ENCODE measurements around the gene FOXR1.
"Not testable (repeated sequence)": the region's sequence is repeated elsewhere in the genome, so short reads cannot be mapped to it uniquely, and the experiment has no call there.

The FOXR1 gene

DNA sequence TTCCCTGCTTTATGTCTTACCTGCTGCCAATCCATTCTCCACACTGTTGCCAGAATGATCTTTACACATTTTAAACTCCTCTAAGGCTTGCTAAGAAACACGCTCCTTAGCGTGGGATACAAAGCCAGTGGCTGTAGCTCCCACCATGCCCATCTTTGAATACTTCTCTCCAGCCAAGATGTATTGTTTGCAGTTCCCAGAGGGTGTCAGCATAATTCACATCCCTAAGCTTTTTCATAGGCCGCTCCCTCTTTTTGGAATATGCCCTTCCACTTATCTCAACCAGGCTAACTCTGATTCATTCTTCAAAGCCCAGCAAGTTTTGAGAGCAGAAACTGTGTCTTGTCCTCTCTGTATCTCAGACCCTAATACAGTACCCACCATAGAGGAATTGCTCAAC lies 23.6 kb upstream of the FOXR1 start:
- DNase-seq, result no peak

DNA sequence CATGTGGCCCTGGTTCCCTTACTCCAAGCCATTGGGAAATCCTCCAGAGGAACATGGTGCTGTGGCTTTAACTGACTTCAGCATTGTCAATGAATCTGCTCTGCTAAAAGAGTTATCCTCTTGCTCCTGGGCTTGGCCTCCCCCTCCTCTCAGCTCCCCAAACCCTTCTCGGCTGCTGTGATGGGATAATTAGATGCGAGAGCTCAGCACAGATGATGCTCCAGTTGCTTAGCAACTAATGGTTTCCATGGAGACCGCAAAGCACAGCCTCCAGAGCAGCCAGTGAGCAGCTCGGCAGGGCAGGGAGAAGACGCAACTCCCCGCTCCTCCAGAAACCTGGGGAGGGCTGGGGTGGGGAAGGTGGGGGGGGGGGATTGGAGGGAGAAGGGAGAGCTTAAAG lies 18.3 kb upstream of the FOXR1 start:
- peak; percentile 79 for DNase-seq

DNA sequence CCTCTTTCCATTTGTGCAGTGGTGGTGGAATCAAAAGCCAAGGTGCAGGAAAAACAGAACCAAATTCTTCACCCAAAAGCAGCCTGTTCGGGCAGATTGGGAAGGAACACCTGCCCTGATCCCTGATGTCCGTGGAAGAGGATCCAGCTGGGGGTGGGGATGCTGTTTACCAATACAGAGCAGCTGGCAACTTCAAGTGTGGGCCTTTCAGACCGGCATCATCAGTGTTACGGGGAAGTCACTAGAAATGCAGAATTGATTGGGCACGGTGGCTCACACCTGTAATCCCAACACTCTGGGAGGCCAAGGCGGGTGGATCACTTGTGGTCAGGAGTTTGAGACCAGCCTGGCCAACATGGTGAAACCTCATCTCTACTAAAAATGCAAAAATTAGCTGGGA lies 17.6 kb upstream of the FOXR1 start:
- not testable (repeated sequence) for DNase-seq

DNA sequence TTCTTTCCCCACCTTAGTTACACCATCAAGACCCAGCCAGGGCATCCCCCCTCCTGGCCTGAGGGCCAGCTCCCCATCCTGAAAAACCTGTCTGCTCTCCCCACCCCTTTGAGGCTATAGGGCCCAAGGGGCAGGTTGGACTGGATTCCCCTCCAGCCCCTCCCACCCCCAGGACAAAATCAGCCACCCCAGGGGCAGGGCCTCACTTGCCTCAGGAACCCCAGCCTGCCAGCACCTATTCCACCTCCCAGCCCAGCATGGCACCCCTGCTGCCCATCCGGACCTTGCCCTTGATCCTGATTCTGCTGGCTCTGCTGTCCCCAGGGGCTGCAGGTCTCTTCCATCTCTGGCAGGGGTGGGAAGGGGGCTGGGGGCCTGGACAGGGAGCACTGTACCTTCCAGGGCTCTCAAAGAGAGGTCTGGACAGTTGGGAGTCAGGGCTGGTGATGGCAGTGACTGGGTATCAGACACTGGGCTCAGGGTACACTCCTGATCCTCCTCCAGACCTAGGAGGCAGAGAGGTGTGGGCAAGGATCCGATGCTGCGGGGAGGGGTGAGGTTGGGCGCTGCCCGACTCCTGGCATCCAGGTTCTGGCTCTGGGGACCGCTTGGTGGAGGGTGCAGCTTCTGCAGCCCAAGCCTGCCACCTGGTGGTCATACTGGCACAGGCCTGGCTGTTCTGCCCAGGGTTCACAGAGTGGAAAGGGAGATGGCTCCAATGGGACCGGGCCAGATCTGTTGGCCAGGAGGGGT lies 15.3 kb upstream of the FOXR1 start, which contains the start of gene UPK2:
UPK2 (plus strand) TSS at position 205 of the 753 bp plus-strand sequence; CDS start at position 258, 53 bp downstream.
- DNase-seq, result peak; percentile 75

DNA sequence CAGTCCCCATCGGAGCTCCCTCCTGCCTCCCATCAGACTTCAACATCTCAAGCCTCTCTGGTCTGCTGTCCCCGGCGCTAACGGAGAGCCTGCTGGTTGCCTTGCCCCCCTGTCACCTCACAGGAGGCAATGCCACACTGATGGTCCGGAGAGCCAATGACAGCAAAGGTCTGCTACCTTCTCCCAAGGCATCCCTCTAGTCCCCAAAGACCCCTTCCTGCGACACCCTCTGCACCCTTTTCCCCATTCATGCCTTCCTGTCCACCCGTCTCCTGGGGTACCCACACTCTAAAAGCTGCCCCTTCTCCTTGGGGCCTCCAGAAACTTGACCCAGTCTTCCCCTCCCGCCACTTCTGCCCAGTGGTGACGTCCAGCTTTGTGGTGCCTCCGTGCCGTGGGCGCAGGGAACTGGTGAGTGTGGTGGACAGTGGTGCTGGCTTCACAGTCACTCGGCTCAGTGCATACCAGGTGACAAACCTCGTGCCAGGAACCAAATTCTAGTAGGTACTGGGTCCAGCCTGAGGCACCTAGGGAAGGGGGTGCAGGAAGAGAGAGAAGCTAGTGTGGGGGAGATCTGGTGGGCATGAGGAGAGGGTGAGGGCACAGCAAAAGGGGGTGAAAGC lies 14.6 kb upstream of the FOXR1 start:
- DNase-seq, result no peak

DNA sequence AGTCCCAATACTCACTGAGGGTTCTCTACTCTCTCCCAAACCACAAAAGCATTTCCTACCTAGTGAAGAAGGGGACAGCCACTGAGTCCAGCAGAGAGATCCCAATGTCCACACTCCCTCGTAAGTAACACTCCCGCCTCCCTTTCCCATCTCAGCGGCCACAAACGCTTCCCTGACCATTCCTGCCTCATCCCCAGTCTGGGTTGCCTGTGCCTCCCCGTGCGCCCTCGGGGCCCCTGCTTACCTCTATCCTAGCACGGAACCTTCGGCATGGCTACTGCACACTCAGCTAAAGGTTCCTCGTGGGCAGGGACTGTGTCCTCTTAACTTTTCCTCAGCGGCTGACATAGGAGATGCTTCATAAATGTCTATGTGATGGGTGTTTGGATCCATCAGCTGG lies 14.0 kb upstream of the FOXR1 start:
- no peak for DNase-seq

DNA sequence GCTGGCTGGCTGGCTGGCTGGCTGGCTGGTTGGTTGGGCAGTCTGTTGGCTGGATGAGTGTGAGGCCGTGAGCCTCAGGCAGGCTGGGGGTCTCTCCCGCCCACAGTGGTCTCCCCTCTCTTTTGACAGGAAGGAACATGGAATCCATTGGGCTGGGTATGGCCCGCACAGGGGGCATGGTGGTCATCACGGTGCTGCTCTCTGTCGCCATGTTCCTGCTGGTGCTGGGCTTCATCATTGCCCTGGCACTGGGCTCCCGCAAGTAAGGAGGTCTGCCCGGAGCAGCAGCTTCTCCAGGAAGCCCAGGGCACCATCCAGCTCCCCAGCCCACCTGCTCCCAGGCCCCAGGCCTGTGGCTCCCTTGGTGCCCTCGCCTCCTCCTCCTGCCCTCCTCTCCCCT lies 13.6 kb upstream of the FOXR1 start:
- DNase-seq, result no peak

DNA sequence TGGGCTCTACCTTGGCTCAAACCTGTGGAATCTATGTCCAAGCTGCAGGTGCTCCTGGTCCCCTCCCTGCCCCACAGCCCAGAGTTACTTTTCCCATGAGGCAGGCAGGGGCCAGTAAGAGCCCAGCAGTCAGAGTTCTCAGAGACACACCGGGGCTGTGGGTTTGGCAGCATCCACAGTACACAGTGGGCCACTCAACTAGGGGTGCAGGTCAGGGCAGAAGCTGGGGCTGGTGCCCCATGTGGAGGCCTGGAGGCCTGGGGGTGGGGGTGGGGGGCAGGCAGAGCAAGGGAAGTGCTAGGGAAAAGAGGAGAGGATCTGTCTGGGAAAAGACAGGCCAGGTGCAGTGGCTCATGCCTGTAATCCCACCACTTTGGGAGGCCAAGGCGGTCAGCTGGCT lies 13.0 kb upstream of the FOXR1 start:
- no peak for DNase-seq

DNA sequence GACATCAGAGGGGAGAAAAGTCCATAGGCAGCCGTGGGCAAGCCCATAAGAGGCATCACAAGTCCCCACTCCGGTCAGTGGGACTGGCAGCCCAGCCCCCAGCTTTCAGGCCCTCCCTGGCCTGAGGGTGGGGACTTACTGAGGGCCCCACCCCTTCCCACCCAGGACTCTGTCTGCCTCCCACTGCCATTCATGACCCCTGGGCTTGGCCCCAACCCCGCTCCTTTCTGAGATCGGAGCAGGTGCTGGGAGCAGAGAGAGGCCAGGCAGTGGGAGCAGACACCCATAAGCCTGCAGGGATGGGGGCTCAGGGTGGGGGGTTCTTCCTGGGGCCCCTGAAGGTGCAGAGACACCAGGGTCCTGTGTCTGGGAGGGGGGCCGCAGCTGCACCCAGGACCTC lies 10.4 kb upstream of the FOXR1 start:
- DNase-seq, result no peak

DNA sequence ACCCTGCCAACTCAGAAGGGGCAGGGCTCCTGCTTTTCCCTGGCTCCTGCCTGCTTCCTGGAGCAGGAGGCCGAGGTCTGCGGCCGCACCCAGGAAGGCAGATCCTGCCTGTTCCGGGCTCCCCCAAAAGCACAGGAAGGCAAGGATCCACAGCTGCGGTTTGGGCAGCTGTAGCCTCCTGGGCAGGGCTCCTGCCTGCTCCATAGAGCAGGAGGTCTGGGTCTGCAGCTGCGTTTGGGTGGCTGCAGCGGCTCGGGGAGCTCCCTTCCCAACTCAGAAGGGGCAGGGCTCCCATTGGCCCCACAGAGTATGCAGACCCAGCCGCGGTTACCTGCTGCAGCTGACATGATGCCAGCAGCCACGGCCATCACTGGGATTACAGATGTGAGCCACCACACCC lies 10.0 kb upstream of the FOXR1 start:
- no peak for DNase-seq

DNA sequence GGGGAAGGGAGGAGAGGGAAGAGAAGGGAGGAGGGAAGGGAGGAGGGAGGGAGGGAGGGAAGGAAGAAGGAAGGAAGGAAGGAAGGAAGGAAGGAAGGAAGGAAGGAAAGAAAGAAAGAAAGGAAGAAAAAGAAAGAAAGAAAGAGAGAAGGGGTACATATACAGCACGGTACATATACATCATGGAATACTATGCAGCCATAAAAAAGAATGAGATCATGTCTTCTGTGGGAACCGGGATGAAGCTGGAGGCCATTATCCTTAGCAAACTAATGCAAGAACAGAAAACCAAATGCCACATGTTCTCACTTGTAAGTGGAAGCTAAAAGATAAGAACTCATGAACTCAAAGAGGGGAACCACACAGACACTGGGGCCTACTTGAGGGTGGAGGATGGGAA lies 2.1 kb upstream of the FOXR1 start:
- not testable (repeated sequence) for DNase-seq

DNA sequence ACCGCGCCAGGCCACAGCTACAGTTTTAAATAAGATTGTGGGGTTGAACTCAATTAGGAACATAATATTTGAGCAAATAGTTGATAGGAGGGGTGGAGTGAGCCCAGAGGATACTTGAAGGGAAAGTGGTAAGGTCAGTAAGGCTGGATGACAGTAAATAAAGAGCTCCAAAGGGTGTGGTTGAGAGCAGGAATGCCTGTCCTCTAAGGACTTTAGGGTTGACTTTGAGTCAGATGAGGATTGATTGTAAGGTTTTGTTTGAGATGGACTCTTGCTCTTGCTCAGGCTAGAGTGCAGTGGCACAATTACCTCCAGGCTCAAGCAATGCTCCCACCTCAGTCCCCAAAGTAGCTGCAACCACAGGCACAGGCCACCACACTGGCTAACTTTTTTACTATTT lies 2.4 kb downstream of the FOXR1 start:
- DNase-seq, result no peak

DNA sequence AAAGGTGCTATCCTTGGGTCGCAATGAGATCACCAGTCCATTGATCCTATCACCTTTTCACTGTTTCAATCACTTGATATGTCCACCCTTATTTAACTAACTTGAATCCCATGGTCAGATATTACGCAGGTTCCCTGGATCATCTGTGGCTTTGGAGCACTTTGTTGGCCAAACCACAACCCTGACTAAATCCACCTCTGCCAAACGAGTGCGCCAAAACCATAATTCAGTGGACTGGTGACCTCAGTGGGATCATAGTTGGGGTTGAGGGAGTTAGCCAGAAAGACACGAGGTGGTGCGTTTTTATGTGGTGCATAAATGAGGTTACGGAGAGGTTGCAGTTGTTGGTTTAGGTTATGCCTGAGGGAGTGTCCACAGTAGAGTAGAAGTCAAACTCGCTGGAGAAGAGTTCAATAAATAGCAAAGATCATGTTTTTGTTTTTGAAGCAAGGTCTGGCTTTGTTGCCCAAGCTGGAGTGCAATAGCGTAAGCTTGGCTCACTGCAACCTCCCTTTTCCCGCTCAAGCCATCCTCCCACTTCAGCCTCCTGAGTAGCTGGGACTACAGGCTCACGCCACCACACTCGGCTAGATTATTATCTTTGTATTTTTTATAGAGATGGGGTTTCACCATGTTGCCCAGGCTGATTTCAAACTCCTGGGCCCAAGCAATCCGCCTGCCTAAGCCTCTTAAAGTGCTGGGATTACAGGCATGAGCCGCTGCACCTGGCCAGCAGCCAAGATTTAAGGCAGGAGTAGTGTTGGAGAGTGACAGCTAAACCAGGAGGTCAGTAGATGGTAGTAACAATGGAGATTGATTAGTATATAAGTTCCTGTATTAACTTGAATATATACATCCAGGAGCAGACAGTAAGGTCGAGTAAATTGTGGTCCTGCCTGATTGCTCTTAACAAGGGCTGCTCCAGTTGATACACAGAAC lies 4.5 kb downstream of the FOXR1 start:
- no peak for DNase-seq

DNA sequence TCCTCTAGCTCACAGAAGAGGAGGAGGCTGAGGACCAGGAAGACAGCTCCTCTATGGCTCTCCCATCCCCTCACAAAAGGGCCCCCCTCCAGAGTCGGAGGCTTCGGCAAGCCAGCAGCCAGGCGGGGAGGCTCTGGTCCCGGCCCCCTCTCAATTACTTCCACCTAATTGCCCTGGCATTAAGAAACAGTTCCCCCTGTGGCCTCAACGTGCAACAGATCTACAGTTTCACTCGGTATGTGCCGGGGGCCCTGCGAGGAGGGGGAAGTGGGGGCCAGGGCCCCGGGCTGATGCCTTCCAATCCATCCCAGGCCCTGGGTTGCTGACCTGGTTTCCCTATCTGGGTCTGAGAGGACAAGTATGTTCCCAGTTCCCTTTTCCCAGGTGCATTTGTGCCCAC lies 7.9 kb downstream of the FOXR1 start:
- DNase-seq, result no peak

DNA sequence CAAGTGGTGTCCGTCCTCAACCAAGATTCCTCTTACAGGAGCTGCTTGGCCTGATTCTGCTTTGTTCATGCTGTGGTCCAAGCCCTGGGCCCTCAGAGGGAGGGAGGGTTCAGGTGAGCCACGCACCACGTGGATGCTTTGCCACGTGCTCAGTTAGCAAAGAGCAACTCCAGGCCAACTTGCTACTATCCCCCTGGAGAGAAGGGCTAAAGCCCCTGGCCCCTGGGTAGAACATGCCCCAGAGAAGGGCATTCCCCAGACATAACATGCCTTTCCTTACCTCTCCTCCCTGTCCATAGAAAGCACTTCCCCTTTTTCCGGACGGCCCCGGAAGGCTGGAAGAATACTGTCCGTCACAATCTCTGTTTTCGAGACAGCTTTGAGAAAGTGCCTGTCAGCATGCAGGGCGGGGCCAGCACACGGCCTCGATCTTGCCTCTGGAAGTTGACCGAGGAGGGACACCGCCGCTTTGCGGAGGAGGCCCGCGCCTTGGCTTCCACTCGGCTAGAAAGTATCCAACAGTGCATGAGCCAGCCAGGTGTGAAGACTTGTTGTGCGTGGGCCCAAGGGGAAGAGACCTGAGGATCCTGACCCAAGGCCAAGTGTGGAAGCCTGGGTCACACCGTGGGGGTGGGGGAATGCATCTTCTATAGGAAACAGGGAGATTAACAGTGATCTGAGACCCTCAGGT lies 8.8 kb downstream of the FOXR1 start:
- no peak for DNase-seq

DNA sequence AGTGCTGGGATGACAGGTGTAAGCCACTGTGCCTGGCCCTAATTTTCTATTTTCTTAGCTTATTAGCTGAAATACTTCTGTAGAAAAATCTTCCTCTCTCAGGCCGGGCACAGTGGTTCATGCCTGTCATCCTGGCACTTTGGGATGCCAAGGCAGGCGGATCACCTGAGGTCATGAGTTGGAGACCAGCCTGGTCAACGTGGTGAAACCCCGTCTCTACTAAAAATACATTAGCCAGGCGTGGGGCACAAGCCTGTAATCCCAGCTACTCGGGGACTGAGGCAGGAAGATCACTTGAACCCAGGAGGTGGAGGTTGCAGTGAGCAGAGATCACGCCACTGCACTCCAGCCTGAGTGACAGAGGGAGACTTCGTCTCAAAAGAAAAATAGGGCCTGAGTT lies 12.8 kb downstream of the FOXR1 start:
- DNase-seq, result not testable (repeated sequence)

DNA sequence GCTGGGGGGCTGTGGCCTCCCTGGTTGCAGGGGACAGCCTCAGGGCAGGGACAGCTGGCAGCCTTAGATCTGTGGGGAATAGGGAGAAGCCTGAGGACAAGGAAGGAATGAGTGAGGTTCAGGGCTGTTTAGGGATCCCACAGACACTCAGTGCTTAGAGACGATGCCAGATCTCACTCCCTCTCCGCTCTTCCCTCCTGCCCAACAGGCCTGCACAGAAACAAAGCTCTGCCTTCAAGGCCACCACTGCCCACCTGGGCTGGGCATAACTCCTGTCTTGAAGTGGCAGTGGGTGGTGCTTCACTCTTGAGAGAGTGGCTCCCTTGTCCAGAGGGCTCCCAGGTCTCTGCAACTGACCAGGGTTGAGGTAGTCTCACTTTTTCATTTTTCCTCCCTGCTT lies 13.3 kb downstream of the FOXR1 start:
- DNase-seq, result no peak

DNA sequence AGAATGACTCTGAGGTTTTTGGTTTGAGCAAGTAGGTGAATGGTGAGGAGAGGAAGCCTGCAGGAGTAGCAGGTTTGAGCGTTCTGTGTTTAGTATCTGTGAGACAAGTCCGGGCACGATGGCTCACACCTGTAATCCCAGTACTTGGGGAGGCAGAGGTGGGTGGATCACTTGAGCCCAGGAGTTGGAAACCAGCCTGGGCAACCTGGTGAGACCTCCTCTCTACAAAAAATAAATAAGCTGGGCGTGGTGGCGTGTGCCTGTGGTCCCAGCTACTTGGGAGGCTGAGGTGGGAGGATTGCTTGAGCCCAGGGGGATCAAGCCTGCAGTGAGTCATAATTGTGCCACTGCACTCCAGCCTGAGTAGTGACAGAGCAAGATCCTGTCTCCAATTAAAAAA lies 16.7 kb downstream of the FOXR1 start:
- peak; percentile 31 for DNase-seq

DNA sequence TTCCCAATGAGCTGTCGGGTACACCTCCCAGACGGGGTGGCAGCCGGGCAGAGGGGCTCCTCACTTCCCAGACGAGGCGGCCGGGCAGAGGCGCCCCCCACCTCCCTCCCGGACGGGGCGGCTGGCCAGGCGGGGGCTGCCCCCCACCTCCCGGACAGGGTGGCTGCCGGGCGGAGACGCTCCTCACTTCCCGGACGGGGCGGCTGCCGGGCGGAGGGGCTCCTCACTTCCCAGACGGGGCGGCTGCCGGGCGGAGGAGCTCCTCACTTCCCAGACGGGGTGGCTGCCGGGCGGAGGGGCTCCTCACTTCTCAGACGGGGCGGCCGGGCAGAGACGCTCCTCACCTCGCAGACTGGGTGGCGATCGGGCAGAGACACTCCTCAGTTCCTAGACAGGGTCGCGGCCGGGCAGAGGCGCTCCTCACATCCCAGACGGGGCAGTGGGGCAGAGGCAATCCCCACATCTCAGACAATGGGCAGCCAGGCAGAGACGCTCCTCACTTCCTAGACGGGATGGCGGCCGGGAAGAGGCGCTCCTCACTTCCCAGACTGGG lies 20.0 kb downstream of the FOXR1 start:
- not testable (repeated sequence) for DNase-seq

DNA sequence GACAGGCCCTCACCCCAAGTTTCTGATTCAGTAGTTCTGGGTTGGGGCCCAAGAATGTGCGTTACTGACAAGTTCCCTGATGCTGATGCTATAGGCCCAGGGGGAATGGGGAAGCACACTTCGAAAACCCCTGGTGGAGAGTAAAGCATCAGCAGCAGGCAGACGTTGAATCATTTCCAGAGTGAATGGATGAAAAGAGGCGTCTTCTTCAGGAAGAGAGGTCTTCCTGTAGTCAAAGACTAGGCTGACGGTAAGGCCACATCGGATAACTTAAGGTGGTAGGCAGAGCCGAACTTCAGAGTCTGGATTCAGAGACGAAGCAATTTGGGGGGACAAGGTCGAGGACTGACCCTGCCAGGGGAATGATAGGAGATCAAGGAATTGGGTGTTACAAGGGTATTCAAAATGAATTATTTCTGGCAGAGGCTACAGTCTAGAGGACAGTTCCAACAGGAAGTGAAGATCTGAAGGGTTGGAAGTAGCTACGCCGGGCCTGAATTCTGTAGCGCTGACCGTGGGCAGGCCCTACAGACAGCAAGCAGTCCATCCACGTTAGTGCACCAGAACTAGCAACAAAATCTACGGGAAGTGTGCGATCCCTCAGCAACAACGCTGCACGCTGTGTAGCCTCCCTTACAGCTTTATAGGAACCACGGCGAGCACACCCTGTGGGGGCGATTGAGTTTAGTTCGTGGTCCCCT lies 25.5 kb downstream of the FOXR1 start:
- DNase-seq, result peak; percentile 50

DNA sequence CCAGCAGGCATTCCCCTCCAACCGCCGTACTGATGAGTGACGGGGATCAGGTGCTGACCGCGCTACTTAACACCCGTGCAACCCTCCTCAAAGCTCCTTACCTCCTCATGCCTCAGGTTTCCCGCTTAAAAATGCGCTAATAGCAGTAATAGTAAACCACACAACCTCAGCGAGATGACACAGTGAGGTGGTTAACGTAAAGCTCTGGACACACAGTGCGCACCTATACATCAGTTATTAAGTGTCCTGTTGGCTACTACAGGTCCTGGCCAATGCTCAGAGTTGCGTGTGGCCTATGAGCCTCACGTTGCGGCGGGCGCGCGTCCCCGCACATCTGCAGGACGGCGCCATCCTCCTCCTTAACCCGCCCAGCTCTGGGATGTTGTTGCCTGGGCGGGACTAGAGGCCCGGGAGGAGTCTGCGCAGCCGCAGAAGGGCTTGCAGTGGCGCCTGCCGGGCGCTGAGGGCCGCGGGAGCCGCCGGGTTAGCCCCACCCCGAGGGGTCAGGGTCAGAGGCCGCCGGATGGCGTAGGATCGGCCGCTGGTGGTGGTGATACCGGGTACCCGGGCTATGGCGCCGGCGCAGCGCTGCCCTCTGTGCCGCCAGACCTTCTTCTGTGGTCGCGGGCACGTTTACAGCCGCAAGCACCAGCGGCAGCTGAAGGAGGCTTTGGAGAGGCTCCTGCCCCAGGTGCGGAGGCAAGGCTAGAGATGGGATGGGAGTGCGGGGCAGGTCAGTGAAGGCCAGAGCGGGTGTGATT lies 26.2 kb downstream of the FOXR1 start, which contains the start of gene CENATAC:
CENATAC (plus strand) TSS at position 512 of the 761 bp plus-strand sequence; CDS start at position 572, 60 bp downstream.
- peak; percentile 95 for DNase-seq
